Activated gamma-delta T cell (primary cell): ENCODE results near the gene HEXD.

Experiments used
- DNase-seq: peaks from one replicate; lab custom pipeline; 2025; lab: John Stamatoyannopoulos, UW

Gene HEXD

GRCh38 chr17:82415336-82415735, 2.8 kb upstream of the HEXD start:
- no peak for DNase-seq

- no peak for DNase-seq
These were observed 2.4 kb upstream of the HEXD start for GRCh38 chr17:82415786-82416185.

- no peak for DNase-seq
These were observed 1.9 kb upstream of the HEXD start for GRCh38 chr17:82416264-82416663.

GRCh38 chr17:82416771-82417170, 1.4 kb upstream of the HEXD start:
- no peak for DNase-seq

GRCh38 chr17:82419540-82419939, 1.4 kb downstream of the HEXD start:
- DNase-seq: no peak

GRCh38 chr17:82424001-82424862, 6.1 kb downstream of the HEXD start:
- DNase-seq: no peak

- no peak for DNase-seq
These were observed 6.7 kb downstream of the HEXD start for GRCh38 chr17:82424863-82425159.

GRCh38 chr17:82428546-82428945, 10.4 kb downstream of the HEXD start:
- no peak for DNase-seq

DNA sequence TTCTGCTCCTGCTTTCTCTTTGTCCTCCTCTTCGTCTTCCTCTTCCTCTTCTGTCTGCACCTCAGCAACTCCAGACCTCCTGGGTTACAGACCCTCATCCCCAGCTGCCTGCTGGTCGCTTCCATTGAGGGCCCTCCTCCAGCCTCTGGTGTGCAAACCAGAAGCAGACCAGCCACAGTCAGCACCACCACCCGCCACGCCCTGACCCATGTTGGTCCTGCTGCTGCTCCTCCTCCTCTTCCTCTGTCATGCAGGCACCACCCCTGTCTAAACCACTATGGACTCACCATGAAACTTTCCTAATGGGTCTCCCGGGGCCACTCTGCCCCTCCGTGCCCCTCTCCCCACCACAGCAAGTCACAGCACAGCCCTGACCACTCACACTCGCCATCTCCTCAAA, 11.7 kb downstream of the HEXD start:
- DNase-seq: no peak

DNA sequence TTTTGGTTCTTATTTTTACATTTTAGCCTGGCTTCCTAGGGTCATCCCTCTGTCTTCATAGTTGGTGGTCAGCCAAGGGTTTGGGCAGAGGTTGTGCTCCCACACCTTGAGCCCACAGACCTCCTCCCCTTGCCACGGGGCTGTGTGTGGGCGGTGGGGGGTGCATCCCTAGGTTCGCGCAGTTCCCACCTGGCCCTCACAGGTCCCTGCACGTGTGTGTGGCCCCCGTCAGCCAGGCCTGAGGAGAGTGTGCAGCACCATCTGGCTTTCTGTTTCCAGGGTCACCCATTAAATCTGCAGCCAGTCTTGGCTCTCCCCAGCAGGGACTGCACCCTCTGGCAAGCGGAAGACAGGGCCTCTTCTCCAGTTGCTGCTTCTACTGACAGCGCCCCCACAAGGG, 13.9 kb downstream of the HEXD start:
- no peak for DNase-seq

GRCh38 chr17:82433560-82434215, 15.5 kb downstream of the HEXD start:
- DNase-seq: no peak

- no peak for DNase-seq
These were observed 16.0 kb downstream of the HEXD start for GRCh38 chr17:82434216-82434565.

GRCh38 chr17:82435103-82435502, 17.0 kb downstream of the HEXD start:
- DNase-seq: no peak

DNA sequence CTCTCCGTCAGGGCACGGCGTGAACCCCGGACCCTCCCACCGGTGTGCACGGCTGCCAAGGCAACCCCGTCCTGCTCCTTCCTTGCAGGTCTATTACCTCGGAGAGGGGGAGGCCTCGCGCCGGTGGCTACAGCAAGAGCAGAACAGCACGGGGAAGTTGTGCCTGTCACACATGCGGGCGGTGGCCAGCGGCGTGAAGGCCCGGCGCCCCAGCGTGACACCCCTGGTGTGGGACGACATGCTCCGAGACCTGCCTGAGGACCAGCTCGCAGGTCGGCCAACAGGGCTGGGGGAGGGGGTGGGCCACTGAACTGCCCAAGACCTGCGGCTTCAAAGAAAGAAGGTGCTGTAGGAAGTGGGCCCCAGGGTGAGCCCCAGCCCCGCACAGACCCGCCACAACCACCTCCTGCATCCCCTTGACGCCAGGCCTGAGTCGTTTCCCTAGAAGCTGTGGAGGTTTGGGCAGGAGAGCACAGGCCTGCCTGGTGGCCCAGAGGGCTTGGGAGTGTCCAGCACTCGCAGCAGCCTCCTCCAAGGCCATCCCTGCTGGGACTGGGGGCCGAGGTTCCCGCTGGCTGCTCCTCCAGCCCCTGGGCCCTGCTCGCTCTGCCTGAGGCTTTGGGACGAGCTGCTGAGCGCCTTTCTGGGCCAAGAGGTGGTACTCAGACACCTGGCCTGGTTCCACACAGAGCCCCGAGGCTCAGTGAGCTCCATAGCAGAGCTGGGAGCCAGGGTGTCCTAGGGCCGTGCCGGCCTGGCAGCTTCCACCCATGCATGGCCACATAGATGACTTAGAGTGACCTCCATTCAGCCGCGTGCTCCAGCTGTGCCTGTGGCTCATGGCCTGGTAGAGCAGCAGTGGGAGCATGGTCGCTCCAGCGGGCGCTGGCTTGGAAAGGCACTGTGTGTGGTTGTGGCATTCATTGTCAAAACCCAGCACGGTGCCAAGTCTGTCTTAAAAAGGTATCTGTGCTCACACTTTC, 17.7 kb downstream of the HEXD start:
- DNase-seq: no peak

DNA sequence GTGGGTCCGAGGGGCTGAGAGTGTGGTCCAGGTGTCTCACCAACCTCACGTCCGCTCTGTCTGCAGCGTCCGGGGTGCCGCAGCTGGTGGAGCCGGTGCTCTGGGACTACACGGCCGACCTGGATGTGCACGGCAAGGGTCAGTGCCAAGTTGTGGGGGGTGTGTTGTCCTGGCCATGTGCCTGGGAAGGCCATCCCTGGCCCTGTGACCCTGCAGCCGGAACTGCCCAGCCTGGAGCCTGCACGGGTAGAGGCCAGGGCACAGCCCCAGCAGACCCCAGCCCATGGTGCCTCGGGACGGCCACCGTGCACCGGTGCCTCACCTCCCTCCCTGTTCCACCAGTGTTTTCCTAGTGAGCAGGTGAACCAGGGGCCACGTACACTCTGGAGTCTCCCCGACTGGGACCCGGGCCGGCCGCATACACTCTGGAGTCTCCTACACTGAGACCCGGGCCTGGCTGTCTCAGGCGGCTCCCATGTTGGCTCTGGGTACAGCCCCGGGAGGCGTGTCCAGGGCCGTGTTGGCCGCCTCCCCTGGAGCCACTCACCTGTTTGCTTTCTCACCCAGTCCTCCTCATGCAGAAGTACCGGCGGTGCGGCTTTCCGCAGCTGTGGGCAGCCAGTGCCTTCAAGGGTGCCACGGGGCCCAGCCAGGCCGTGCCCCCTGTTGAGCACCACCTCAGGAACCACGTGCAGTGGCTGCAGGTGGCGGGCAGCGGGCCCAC, 18.6 kb downstream of the HEXD start:
- no peak for DNase-seq

DNA sequence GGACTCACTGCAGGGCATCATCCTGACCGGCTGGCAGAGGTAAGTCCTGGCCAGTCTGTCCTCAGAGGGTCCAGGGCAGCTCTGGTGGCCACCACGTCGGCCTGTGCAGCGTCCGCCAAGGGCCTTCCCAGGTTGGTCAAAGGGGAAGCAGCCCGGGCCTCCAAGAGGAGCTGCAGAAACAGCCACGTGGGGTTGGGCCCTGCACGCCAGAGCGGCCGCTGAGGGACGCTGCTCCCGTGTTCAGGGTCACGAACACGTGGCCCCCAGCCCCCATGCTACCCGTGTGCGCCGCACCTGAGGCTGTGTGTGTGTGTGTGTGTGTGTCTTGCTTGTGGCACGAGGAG, 19.1 kb downstream of the HEXD start:
- DNase-seq: no peak

DNA sequence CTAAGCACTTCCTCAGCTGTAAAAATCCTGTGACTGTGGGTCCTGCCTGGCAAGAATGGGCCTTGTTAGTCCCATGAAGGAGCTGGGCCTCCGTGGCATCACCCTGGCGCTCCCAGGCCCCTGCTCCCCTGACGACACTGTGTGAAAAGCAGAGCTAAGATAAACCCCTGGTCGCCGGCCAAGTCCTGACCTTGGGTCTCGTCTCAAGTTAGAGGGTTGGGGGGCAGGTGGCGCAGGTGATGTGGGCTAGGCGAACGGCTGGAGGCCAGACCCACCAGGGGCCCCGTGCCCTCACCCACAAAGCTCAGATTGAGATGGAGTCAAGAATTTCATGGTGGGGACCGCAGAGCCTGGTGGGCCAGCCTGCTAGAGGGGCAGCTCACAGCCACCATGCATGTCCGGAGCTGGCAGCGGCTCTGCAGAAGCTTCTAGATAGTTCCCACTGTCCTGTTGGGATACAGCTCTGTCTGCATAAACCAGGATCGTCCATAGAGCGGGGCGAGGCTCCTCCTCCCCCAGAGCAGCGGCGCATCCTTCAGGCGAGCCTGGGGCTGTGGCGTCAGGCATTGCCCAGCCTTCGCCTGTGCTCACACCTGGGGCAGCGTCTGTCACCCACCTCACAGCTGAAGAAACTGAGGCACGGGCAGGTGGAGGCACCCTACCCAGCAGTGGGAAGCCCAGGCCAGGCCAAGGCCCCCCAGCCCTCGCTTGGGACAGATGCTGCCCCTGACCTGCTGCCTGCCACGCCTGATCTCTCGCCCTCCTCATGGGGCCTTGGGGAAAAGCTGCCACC, 20.4 kb downstream of the HEXD start:
- DNase-seq: no peak

DNA sequence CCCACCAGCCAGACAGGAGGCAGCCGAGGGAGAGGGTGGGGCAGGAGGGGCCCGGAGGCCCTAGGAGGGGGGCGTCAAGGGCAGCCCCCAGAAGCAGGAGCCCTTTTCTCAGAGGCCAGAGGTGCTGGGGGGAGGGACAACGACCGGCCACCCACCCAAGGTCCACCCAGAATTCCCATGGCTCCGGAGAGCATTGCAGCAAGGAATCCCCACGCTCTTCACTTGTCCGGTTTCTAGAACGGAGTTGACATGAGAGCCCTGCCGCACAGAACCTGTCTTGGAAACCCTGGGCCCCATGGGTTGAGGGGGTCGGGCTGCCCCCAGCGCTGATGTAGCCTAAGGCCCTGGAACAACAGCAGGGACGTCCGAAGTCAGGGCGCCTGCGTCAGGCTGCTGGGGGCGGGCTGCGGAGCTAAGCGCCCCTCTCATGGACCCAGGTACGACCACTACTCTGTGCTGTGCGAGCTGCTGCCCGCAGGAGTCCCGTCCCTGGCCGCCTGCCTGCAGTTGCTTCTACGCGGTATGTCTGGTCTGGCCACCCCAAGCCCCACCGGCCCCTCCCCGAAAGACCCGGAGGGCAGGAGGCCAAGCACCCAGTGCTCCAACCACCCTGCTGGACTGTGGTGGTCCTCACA, 21.2 kb downstream of the HEXD start:
- DNase-seq: no peak

DNA sequence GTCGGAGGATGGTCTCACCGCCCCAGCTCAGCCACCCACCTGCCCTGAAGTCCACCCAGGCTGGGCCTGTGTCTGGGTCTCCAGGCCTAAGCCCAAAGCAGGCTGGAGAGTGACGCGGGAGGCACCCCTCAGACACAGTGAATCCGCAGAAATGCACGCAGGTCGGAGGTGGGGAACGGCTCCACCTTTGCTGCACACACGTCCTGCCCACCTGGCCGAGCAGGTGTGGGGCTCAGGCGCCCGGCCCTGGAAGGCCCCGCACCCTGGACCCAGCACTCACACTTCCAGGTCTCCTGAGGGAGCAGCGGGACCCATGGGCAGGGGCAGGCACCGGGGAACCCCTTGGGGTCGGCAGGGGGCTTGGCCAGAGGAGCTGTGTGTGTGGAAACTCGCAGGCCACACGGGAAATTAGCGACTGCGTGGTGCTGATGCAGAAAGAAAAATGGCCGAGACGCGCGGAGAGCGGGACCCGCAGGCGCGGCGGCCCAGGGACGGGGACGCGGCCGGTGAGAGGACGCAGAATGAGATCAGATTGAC, 21.8 kb downstream of the HEXD start:
- DNase-seq: no peak

DNA sequence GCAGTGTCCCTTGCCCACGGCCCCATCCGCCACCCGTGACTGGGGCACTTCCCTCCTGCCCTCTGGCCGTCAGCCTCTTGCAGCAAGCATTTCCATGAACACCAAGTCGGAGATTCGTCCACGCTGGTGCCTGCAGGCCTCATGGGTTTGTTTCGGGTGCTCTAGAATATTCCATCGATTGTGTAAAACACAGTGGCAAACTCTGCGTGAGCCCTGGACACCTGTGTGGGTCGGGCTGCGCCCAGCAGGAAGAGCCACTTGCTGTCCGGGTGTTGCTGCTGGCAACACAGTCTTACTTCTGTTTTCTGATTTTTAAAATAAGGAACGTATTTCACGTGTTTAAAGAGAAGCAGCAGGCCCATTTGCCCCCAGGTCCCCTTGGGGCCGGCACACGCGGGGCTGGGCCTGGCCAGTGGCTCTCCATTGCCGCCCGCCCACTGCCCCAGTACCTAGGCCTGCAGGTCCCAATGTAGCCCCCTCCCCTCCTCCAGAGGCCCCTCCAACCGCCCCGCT, 22.4 kb downstream of the HEXD start:
- DNase-seq: no peak
